Activated CD8-positive, alpha-beta memory T cell treated with anti-CD3 and anti-CD28 coated beads for 36 hours (primary cell): ENCODE measurements around the gene PSAT1. TPM values are rescaled to one million over a fixed set of nuclear protein-coding genes. Genes with fewer than 3 reads are reported as not detected.

Experiments used
- CTCF ChIA-PET: fragments of 350-600 bp; sonication (Branson Sonifier 250); formaldehyde crosslinking; loops from one replicate; lab custom pipeline; 2021; ENCODE audit warnings: antibody characterized with exemption; lab: Charles Lee
- POLR2A ChIA-PET: fragments of 350-600 bp; sonication (Branson Sonifier 250); formaldehyde crosslinking; loops from one replicate; lab custom pipeline; 2021; ENCODE audit warnings: antibody characterized with exemption; lab: Charles Lee
- total RNA-seq, 2 experiments: library from RNA; stranded (reverse); gene quantifications; one replicate each; pipeline ENCODE4 v1.2.3, GENCODE V29; 2021

PSAT1 gene
- total RNA-seq, 2 experiments from 2014 or later, result 160 to 163 TPM

- ChIA-PET CTCF (no interaction called here), POLR2A (no interaction called here)
These were observed 5.5 kb upstream of the PSAT1 start for GRCh38 chr9:78291240-78291925.

- CTCF ChIA-PET, result interaction anchor here (0.7 kb wide), 1 partner anchor 33 kb away, joined by 3 read pairs; no protein-coding TSS in a partner anchor
- POLR2A ChIA-PET, result no interaction called here
These were observed 4.9 kb upstream of the PSAT1 start for GRCh38 chr9:78292026-78292425.

GRCh38 chr9:78292716-78293497, 4.0 kb upstream of the PSAT1 start:
- ChIA-PET POLR2A (interaction anchor here (0.6 kb wide), 2 partner anchors 153 to 1539 kb away, joined by 5 read pairs; no protein-coding TSS in a partner anchor), CTCF (interaction anchor here (0.7 kb wide), 1 partner anchor 34 kb away, joined by 3 read pairs; no protein-coding TSS in a partner anchor)

GRCh38 chr9:78294290-78295176, 2.4 kb upstream of the PSAT1 start:
- CTCF ChIA-PET, result no interaction called here
- POLR2A ChIA-PET, result no interaction called here

GRCh38 chr9:78295177-78295575, 1.7 kb upstream of the PSAT1 start:
- POLR2A ChIA-PET, result no interaction called here
- CTCF ChIA-PET, result no interaction called here

GRCh38 chr9:78295731-78296130, 1.2 kb upstream of the PSAT1 start:
- CTCF ChIA-PET, result interaction anchor here (0.6 kb wide), 1 partner anchor 69 kb away, joined by 3 read pairs; no protein-coding TSS in a partner anchor

GRCh38 chr9:78296201-78296892, 578 bp upstream of the PSAT1 start:
- CTCF ChIA-PET, result interaction anchor here (0.6 kb wide), 1 partner anchor 69 kb away, joined by 3 read pairs; no protein-coding TSS in a partner anchor
- POLR2A ChIA-PET, result interaction anchor here (0.5 to 2.1 kb wide), 6 partner anchors 12 to 59 kb away, joined by 3 to 17 read pairs (median 4); partner anchors contain the start of gene CEP78

More at GRCh38 chr9:78295731-78296130, 1.2 kb upstream of the PSAT1 start:
- POLR2A ChIA-PET, result no interaction called here

- ChIA-PET POLR2A (interaction anchor here (0.5 to 2.1 kb wide), 4 partner anchors 13 to 1274 kb away, joined by 3 to 17 read pairs (median 4); partner anchors contain the start of genes CEP78 and TLE4), CTCF (interaction anchor here (0.5 to 1.4 kb wide), 3 partner anchors 9 to 465 kb away, joined by 3 read pairs; no protein-coding TSS in a partner anchor)
These were observed 692 bp downstream of the PSAT1 start for GRCh38 chr9:78297672-78297961.

- CTCF ChIA-PET, result interaction anchor here (0.5 to 1.4 kb wide), 3 partner anchors 10 to 465 kb away, joined by 3 read pairs; no protein-coding TSS in a partner anchor
These were observed 1.3 kb downstream of the PSAT1 start for GRCh38 chr9:78298046-78298765.

GRCh38 chr9:78300209-78300608, 3.3 kb downstream of the PSAT1 start:
- ChIA-PET POLR2A (no interaction called here), CTCF (no interaction called here)

More at GRCh38 chr9:78298046-78298765, 1.3 kb downstream of the PSAT1 start:
- POLR2A ChIA-PET, result interaction anchor here (0.5 to 2.1 kb wide), 4 partner anchors 14 to 1273 kb away, joined by 3 to 17 read pairs (median 4); partner anchors contain the start of genes CEP78 and TLE4

GRCh38 chr9:78301466-78301865, 4.5 kb downstream of the PSAT1 start:
- ChIA-PET CTCF (interaction anchor here (0.6 kb wide), 1 partner anchor 33 kb away, joined by 3 read pairs; no protein-coding TSS in a partner anchor), POLR2A (no interaction called here)

GRCh38 chr9:78303377-78304062, 6.6 kb downstream of the PSAT1 start:
- CTCF ChIA-PET, result no interaction called here

GRCh38 chr9:78304357-78304756, 7.4 kb downstream of the PSAT1 start:
- POLR2A ChIA-PET, result no interaction called here

More at GRCh38 chr9:78303377-78304062, 6.6 kb downstream of the PSAT1 start:
- POLR2A ChIA-PET, result no interaction called here

GRCh38 chr9:78306222-78307076, 9.5 kb downstream of the PSAT1 start:
- ChIA-PET POLR2A (no interaction called here), CTCF (no interaction called here)

More at GRCh38 chr9:78304357-78304756, 7.4 kb downstream of the PSAT1 start:
- CTCF ChIA-PET, result no interaction called here

- ChIA-PET POLR2A (no interaction called here), CTCF (no interaction called here)
These were observed 10.4 kb downstream of the PSAT1 start for GRCh38 chr9:78307360-78307759.

- CTCF ChIA-PET, result no interaction called here
- POLR2A ChIA-PET, result interaction anchor here (0.5 kb wide), 1 partner anchor 52 kb away, joined by 3 read pairs; no protein-coding TSS in a partner anchor
These were observed 12.1 kb downstream of the PSAT1 start for GRCh38 chr9:78309066-78309465.
